ENCODE results near the gene LMX1A. TPM values are rescaled to one million over a fixed set of nuclear protein-coding genes. Genes with fewer than 3 reads are reported as not detected.

The LMX1A gene
- total RNA-seq, 1 donor from 2014 or later = not detected

GRCh38 chr1:165254896-165255625, 101.5 kb downstream of the LMX1A start:
- H3K27me3 Mint-ChIP-seq = no peaks in the 10 kb centered on the region
- intact Hi-C loops (cut with micrococcal nuclease) = loop anchor here (5.0 kb wide), 1 partner anchor 337 kb away; no protein-coding TSS in a partner anchor
- DNase-seq = no peak
- no peaks in the 10 kb centered on the region for H3K4me1 Mint-ChIP-seq
- H3K4me3 Mint-ChIP-seq = no peak overlapping the region
- H3K9me3 Mint-ChIP-seq = no peaks in the 10 kb centered on the region
- H3K27ac Mint-ChIP-seq = no peak overlapping the region
- no peaks in the 10 kb centered on the region for H3K36me3 Mint-ChIP-seq (ENCODE audit: low read depth)

- Mint-ChIP-seq H3K27me3 (no peaks in the 10 kb centered on the region), H3K36me3 (ENCODE audit: low read depth) (no peaks in the 10 kb centered on the region), H3K27ac (no peak overlapping the region), H3K9me3 (no peaks in the 10 kb centered on the region), H3K4me3 (no peak overlapping the region), H3K4me1 (no peaks in the 10 kb centered on the region)
- DNase-seq = no peak
- intact Hi-C loops (cut with micrococcal nuclease) = no loop called here
Measured at GRCh38 chr1:165254376-165254775, 102.1 kb downstream of the LMX1A start.

- Mint-ChIP-seq H3K4me3 (no peak overlapping the region), H3K27ac (no peak overlapping the region), H3K36me3 (ENCODE audit: low read depth) (no peaks in the 10 kb centered on the region), H3K9me3 (no peaks in the 10 kb centered on the region), H3K4me1 (no peaks in the 10 kb centered on the region), H3K27me3 (no peaks in the 10 kb centered on the region)
- DNase-seq = no peak
- intact Hi-C loops (cut with micrococcal nuclease) = no loop called here
Measured at GRCh38 chr1:165253818-165254254, 102.7 kb downstream of the LMX1A start.

GRCh38 chr1:165248969-165249571, 107.4 kb downstream of the LMX1A start:
- no peak for DNase-seq
- H3K4me3 Mint-ChIP-seq = no peak overlapping the region
- H3K4me1 Mint-ChIP-seq = no peaks in the 10 kb centered on the region
- no peaks in the 10 kb centered on the region for H3K27me3 Mint-ChIP-seq
- no peaks in the 10 kb centered on the region for H3K36me3 Mint-ChIP-seq (ENCODE audit: low read depth)
- intact Hi-C loops (cut with micrococcal nuclease) = no loop called here
- no peaks in the 10 kb centered on the region for H3K9me3 Mint-ChIP-seq
- H3K27ac Mint-ChIP-seq = no peak overlapping the region

GRCh38 chr1:165241952-165242351, 114.6 kb downstream of the LMX1A start:
- no peaks in the 10 kb centered on the region for H3K9me3 Mint-ChIP-seq
- H3K36me3 Mint-ChIP-seq (ENCODE audit: low read depth) = no peaks in the 10 kb centered on the region
- H3K4me1 Mint-ChIP-seq = no peaks in the 10 kb centered on the region
- intact Hi-C loops (cut with micrococcal nuclease) = no loop called here
- H3K27ac Mint-ChIP-seq = no peak overlapping the region
- DNase-seq = no peak
- H3K27me3 Mint-ChIP-seq = peaks cover 22% of the 10 kb centered on the region
- no peak overlapping the region for H3K4me3 Mint-ChIP-seq

- H3K4me3 Mint-ChIP-seq = no peak overlapping the region
- DNase-seq = no peak
- H3K36me3 Mint-ChIP-seq (ENCODE audit: low read depth) = no peaks in the 10 kb centered on the region
- no peak overlapping the region for H3K27ac Mint-ChIP-seq
- no peaks in the 10 kb centered on the region for H3K4me1 Mint-ChIP-seq
- H3K9me3 Mint-ChIP-seq = no peaks in the 10 kb centered on the region
- intact Hi-C loops (cut with micrococcal nuclease) = no loop called here
- H3K27me3 Mint-ChIP-seq = peaks cover 27% of the 10 kb centered on the region
Measured at GRCh38 chr1:165241321-165241720, 115.2 kb downstream of the LMX1A start.

GRCh38 chr1:165240492-165240891, 116.0 kb downstream of the LMX1A start:
- H3K36me3 Mint-ChIP-seq (ENCODE audit: low read depth) = no peaks in the 10 kb centered on the region
- intact Hi-C loops (cut with micrococcal nuclease) = no loop called here
- no peak for DNase-seq

GRCh38 chr1:165239873-165240272, 116.6 kb downstream of the LMX1A start:
- Mint-ChIP-seq H3K4me1 (no peaks in the 10 kb centered on the region), H3K36me3 (ENCODE audit: low read depth) (peaks cover 1% of the 10 kb centered on the region), H3K9me3 (no peaks in the 10 kb centered on the region), H3K27ac (no peak overlapping the region), H3K27me3 (peaks cover 39% of the 10 kb centered on the region), H3K4me3 (no peak overlapping the region)
- no peak for DNase-seq
- intact Hi-C loops (cut with micrococcal nuclease) = loop anchor here (5.0 kb wide), 1 partner anchor 112 kb away; no protein-coding TSS in a partner anchor

More at GRCh38 chr1:165240492-165240891, 116.0 kb downstream of the LMX1A start:
- H3K27me3 Mint-ChIP-seq = peaks cover 34% of the 10 kb centered on the region
- no peaks in the 10 kb centered on the region for H3K9me3 Mint-ChIP-seq
- no peak overlapping the region for H3K27ac Mint-ChIP-seq
- H3K4me3 Mint-ChIP-seq = no peak overlapping the region
- no peaks in the 10 kb centered on the region for H3K4me1 Mint-ChIP-seq

- H3K9me3 Mint-ChIP-seq = no peaks in the 10 kb centered on the region
- no peak for DNase-seq
- no peak overlapping the region for H3K27ac Mint-ChIP-seq
- peaks cover 57% of the 10 kb centered on the region for H3K27me3 Mint-ChIP-seq
- H3K4me1 Mint-ChIP-seq = no peaks in the 10 kb centered on the region
- H3K36me3 Mint-ChIP-seq (ENCODE audit: low read depth) = peaks cover 2% of the 10 kb centered on the region
- H3K4me3 Mint-ChIP-seq = no peak overlapping the region
- intact Hi-C loops (cut with micrococcal nuclease) = loop anchor here (5.0 kb wide), 1 partner anchor 116 kb away; no protein-coding TSS in a partner anchor
Measured at GRCh38 chr1:165235777-165236291, 120.7 kb downstream of the LMX1A start.

GRCh38 chr1:165235155-165235776, 121.2 kb downstream of the LMX1A start:
- peaks cover 56% of the 10 kb centered on the region for H3K27me3 Mint-ChIP-seq
- no peak overlapping the region for H3K4me3 Mint-ChIP-seq
- DNase-seq = no peak
- no peak overlapping the region for H3K27ac Mint-ChIP-seq
- H3K9me3 Mint-ChIP-seq = no peaks in the 10 kb centered on the region
- intact Hi-C loops (cut with micrococcal nuclease) = loop anchor here (5.0 kb wide), 1 partner anchor 117 kb away; no protein-coding TSS in a partner anchor
- H3K4me1 Mint-ChIP-seq = no peaks in the 10 kb centered on the region
- peaks cover 2% of the 10 kb centered on the region for H3K36me3 Mint-ChIP-seq (ENCODE audit: low read depth)

GRCh38 chr1:165234149-165234548, 122.4 kb downstream of the LMX1A start:
- DNase-seq = no peak
- Mint-ChIP-seq H3K4me1 (no peaks in the 10 kb centered on the region), H3K4me3 (no peak overlapping the region), H3K27me3 (peaks cover 53% of the 10 kb centered on the region), H3K36me3 (ENCODE audit: low read depth) (peaks cover 2% of the 10 kb centered on the region), H3K27ac (no peak overlapping the region), H3K9me3 (no peaks in the 10 kb centered on the region)
- intact Hi-C loops (cut with micrococcal nuclease) = no loop called here

- H3K4me1 Mint-ChIP-seq = no peaks in the 10 kb centered on the region
- intact Hi-C loops (cut with micrococcal nuclease) = no loop called here
- H3K4me3 Mint-ChIP-seq = no peak overlapping the region
- H3K36me3 Mint-ChIP-seq (ENCODE audit: low read depth) = no peaks in the 10 kb centered on the region
- H3K9me3 Mint-ChIP-seq = no peaks in the 10 kb centered on the region
- no peak for DNase-seq
- H3K27ac Mint-ChIP-seq = no peak overlapping the region
- peaks cover 7% of the 10 kb centered on the region for H3K27me3 Mint-ChIP-seq
Measured at GRCh38 chr1:165228676-165229075, 127.8 kb downstream of the LMX1A start.

GRCh38 chr1:165228111-165228655, 128.3 kb downstream of the LMX1A start:
- peaks cover 3% of the 10 kb centered on the region for H3K27me3 Mint-ChIP-seq
- no peaks in the 10 kb centered on the region for H3K36me3 Mint-ChIP-seq (ENCODE audit: low read depth)
- H3K27ac Mint-ChIP-seq = no peak overlapping the region

GRCh38 chr1:165226326-165226725, 130.2 kb downstream of the LMX1A start:
- no peaks in the 10 kb centered on the region for H3K9me3 Mint-ChIP-seq
- H3K27me3 Mint-ChIP-seq = no peaks in the 10 kb centered on the region
- no peaks in the 10 kb centered on the region for H3K4me1 Mint-ChIP-seq
- H3K4me3 Mint-ChIP-seq = no peak overlapping the region
- H3K36me3 Mint-ChIP-seq (ENCODE audit: low read depth) = no peaks in the 10 kb centered on the region
- H3K27ac Mint-ChIP-seq = no peak overlapping the region
- DNase-seq = no peak
- intact Hi-C loops (cut with micrococcal nuclease) = no loop called here

More at GRCh38 chr1:165228111-165228655, 128.3 kb downstream of the LMX1A start:
- Mint-ChIP-seq H3K9me3 (no peaks in the 10 kb centered on the region), H3K4me3 (no peak overlapping the region), H3K4me1 (no peaks in the 10 kb centered on the region)
- DNase-seq = no peak
- intact Hi-C loops (cut with micrococcal nuclease) = no loop called here

Measured in activated CD4-positive, alpha-beta T cell treated with anti-CD3 and anti-CD28 coated beads, Interleukin-2, amount 10 ng/mL, durations not matched to agents 24 days and 14 days (primary cell).